Measurements from ENCODE around the gene MEIS1. TPM values are rescaled to one million over a fixed set of nuclear protein-coding genes. Genes with fewer than 3 reads are reported as not detected.

The MEIS1 gene
- polyA plus RNA-seq, 1 experiment, result 107 TPM

GRCh38 chr2:66547118-66547517 lies 112.2 kb downstream of the MEIS1 start:
- Histone ChIP-seq H3K27ac (ENCODE audit: low read depth, low read length) (no peak overlapping the region), H3K9me3 (ENCODE audit: control insufficient read depth, insufficient read depth, low read length) (no peaks in the 10 kb centered on the region), H3K4me3 (ENCODE audit: low read depth, low read length) (no peak overlapping the region), H3K27me3 (ENCODE audit: control insufficient read depth, insufficient read depth, low read length) (no peaks in the 10 kb centered on the region)
- POLR2A ChIA-PET, result interaction anchor here (0.6 kb wide), 1 partner anchor 103 kb away, joined by 9 read pairs; no protein-coding TSS in a partner anchor
- no peak for TF ChIP-seq CTCF (IDR thresholded peaks at IDR 0.05; ENCODE audit: low read depth, low read length)
- CTCF ChIA-PET, result interaction anchor here (0.7 kb wide), 1 partner anchor 1795 kb away, joined by 3 read pairs; no protein-coding TSS in a partner anchor
- no peak for DNase-seq (ENCODE audit: low read depth, low spot score)

- Histone ChIP-seq H3K4me3 (ENCODE audit: low read depth, low read length) (no peak overlapping the region), H3K9me3 (ENCODE audit: control insufficient read depth, insufficient read depth, low read length) (no peaks in the 10 kb centered on the region), H3K27me3 (ENCODE audit: control insufficient read depth, insufficient read depth, low read length) (no peaks in the 10 kb centered on the region), H3K27ac (ENCODE audit: low read depth, low read length) (no peak overlapping the region)
- ChIA-PET POLR2A (interaction anchor here (1.1 kb wide), 1 partner anchor 113 kb away, joined by 3 read pairs; the partner anchor contains the start of gene MEIS1), CTCF (interaction anchor here (0.7 kb wide), 1 partner anchor 1796 kb away, joined by 3 read pairs; no protein-coding TSS in a partner anchor)
- no peak for DNase-seq (ENCODE audit: low read depth, low spot score)
- no peak for TF ChIP-seq CTCF (IDR thresholded peaks at IDR 0.05; ENCODE audit: low read depth, low read length)
These were observed 113.0 kb downstream of the MEIS1 start for GRCh38 chr2:66547887-66548286.

GRCh38 chr2:66548422-66548821 lies 113.5 kb downstream of the MEIS1 start:
- Histone ChIP-seq H3K27ac (ENCODE audit: low read depth, low read length) (no peak overlapping the region), H3K27me3 (ENCODE audit: control insufficient read depth, insufficient read depth, low read length) (no peaks in the 10 kb centered on the region), H3K9me3 (ENCODE audit: control insufficient read depth, insufficient read depth, low read length) (no peaks in the 10 kb centered on the region), H3K4me3 (ENCODE audit: low read depth, low read length) (no peak overlapping the region)
- POLR2A ChIA-PET, result interaction anchor here (1.1 kb wide), 1 partner anchor 114 kb away, joined by 3 read pairs; the partner anchor contains the start of gene MEIS1
- no peak for TF ChIP-seq CTCF (IDR thresholded peaks at IDR 0.05; ENCODE audit: low read depth, low read length)
- no peak for DNase-seq (ENCODE audit: low read depth, low spot score)
- CTCF ChIA-PET, result no interaction called here

- Histone ChIP-seq H3K27me3 (ENCODE audit: control insufficient read depth, insufficient read depth, low read length) (no peaks in the 10 kb centered on the region), H3K9me3 (ENCODE audit: control insufficient read depth, insufficient read depth, low read length) (no peaks in the 10 kb centered on the region), H3K4me3 (ENCODE audit: low read depth, low read length) (no peak overlapping the region), H3K27ac (ENCODE audit: low read depth, low read length) (no peak overlapping the region)
- ChIA-PET CTCF (no interaction called here), POLR2A (no interaction called here)
- no peak for TF ChIP-seq CTCF (IDR thresholded peaks at IDR 0.05; ENCODE audit: low read depth, low read length)
- no peak for DNase-seq (ENCODE audit: low read depth, low spot score)
These were observed 115.9 kb downstream of the MEIS1 start for GRCh38 chr2:66550826-66551225.

- TF ChIP-seq CTCF (IDR thresholded peaks at IDR 0.05; ENCODE audit: low read depth, low read length), result no peak
- H3K27me3 ChIP-seq (ENCODE audit: control insufficient read depth, insufficient read depth, low read length), result no peaks in the 10 kb centered on the region
- H3K4me3 ChIP-seq (ENCODE audit: low read depth, low read length), result no peak overlapping the region
- CTCF ChIA-PET, result no interaction called here
- no peak for DNase-seq (ENCODE audit: low read depth, low spot score)
- H3K27ac ChIP-seq (ENCODE audit: low read depth, low read length), result no peak overlapping the region
- POLR2A ChIA-PET, result no interaction called here
- no peaks in the 10 kb centered on the region for H3K9me3 ChIP-seq (ENCODE audit: control insufficient read depth, insufficient read depth, low read length)
These were observed 118.4 kb downstream of the MEIS1 start for GRCh38 chr2:66553370-66553769.
